Prostate gland (tissue), 2 donors: ENCODE data around the gene PCDH18.

Experiments
- POLR2A ChIP-seq: fragments of 450-650 bp; IDR thresholded peaks from one replicate; pipeline ENCODE4 v1.6.1; 2016; ENCODE audit warnings: antibody characterized with exemption, mild to moderate bottlenecking
- TF ChIP-seq, protein P1 (sequence below), 4 experiments: fragments of 200-600 bp in 2 of 4; fragments of 450-650 bp in 2 of 4; sonication (generic) in 2 of 4; IDR thresholded peaks; 1 replicate in 3 of 4; 2 replicates in 1 of 4; pipeline ENCODE4 v1.5.1; 2016 to 2019; ENCODE audit warnings: antibody characterized with exemption in 4 of 4, mild to moderate bottlenecking in 2 of 4, moderate library complexity in 2 of 4

DNA sequence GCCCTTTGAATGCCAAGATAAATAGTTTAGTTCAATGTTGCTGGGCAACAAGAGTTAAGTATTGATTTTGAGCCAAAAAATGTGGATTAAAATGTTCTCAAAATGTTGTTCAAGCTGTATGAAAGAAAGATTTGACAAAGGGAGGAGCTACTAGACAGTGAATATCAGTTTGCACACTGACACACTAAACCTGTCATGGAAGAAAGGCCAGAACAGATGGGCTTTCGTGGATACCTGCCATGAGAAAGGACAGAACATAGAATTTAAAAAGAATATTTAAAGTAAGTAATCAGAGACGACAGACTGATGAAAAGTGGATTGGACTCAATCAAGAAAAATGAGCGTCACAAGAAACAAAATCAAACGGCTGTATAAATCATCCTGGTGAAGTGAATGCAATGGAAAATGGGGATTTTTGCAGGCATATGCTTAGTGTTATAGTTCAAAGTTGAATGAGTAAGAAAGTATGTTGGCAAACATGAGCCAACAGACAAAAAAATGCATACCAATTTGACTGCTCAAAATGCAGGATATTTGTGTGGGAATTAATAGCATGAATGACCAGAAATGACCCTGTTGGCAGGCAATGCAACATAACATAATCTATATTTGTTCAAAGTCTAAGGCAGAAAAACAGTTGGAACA lies 7.4 kb downstream of the PCDH18 start:
- no peak for TF ChIP-seq POLR2A
- TF ChIP-seq, protein P1, sequence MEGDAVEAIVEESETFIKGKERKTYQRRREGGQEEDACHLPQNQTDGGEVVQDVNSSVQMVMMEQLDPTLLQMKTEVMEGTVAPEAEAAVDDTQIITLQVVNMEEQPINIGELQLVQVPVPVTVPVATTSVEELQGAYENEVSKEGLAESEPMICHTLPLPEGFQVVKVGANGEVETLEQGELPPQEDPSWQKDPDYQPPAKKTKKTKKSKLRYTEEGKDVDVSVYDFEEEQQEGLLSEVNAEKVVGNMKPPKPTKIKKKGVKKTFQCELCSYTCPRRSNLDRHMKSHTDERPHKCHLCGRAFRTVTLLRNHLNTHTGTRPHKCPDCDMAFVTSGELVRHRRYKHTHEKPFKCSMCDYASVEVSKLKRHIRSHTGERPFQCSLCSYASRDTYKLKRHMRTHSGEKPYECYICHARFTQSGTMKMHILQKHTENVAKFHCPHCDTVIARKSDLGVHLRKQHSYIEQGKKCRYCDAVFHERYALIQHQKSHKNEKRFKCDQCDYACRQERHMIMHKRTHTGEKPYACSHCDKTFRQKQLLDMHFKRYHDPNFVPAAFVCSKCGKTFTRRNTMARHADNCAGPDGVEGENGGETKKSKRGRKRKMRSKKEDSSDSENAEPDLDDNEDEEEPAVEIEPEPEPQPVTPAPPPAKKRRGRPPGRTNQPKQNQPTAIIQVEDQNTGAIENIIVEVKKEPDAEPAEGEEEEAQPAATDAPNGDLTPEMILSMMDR (IDR thresholded peaks at IDR 0.05): no peak
